Breast epithelium (tissue), 4 donors: Measurements from ENCODE around the gene LZTFL1. TPM values are rescaled to one million over a fixed set of nuclear protein-coding genes. Genes with fewer than 3 reads are reported as not detected.

Experiments
- DNase-seq, 2 donors: peaks; one replicate each; pipeline ENCODE4 v3.0.0-alpha.2; 2019; ENCODE audit warnings: low spot score in 2 of 2
- H3K27ac ChIP-seq, 2 donors: fragments of 200-600 bp; sonication (generic) in 1 of 2; one replicate each; pipeline ENCODE4 v1.5.1; 2016 to 2019; ENCODE audit warnings: mild to moderate bottlenecking in 1 of 2
- H3K27me3 ChIP-seq, 2 donors: fragments of 200-600 bp; sonication (generic) in 1 of 2; one replicate each; pipeline versions ENCODE4 v1.5.1 to v1.6.0; 2017 to 2019; ENCODE audit warnings: control low read depth in 1 of 2, mild to moderate bottlenecking in 1 of 2
- H3K36me3 ChIP-seq: fragments of 200-600 bp; one replicate; pipeline ENCODE4 v1.5.1; 2019
- H3K4me1 ChIP-seq, 2 donors: fragments of 200-600 bp; sonication (generic); one replicate each; pipeline ENCODE4 v1.5.1; 2016 to 2019; ENCODE audit warnings: control low read depth in 1 of 2
- H3K4me3 ChIP-seq, 3 donors: fragments of 200-600 bp; sonication (generic); 1 replicate in 2 of 3; 2 replicates in 1 of 3; pipeline ENCODE4 v1.5.1; 2016 to 2019; ENCODE audit warnings: mild to moderate bottlenecking in 3 of 3, moderate library complexity in 2 of 3
- H3K9me3 ChIP-seq, 2 donors: fragments of 200-600 bp; sonication (generic) in 1 of 2; one replicate each; pipeline ENCODE4 v1.5.1; 2016 to 2019; ENCODE audit warnings: control low read depth in 1 of 2
- POLR2A ChIP-seq: fragments of 450-650 bp; IDR thresholded peaks from one replicate; pipeline ENCODE4 v1.6.1; 2016; ENCODE audit warnings: antibody characterized with exemption, mild to moderate bottlenecking, moderate library complexity
- POLR2AphosphoS5 ChIP-seq, 3 donors: sonication (generic); formaldehyde crosslinking; IDR thresholded peaks; one replicate each; pipeline ENCODE4 v1.6.1; 2017; ENCODE audit warnings: antibody characterized with exemption in 3 of 3
- intact Hi-C: fragments of 100-400 bp; cut with DNase I; formaldehyde crosslinking; loops from one replicate; pipeline ENCODE4 v1.15.1; 2023; ENCODE audit warnings: low total_unique reads
- total RNA-seq, 3 donors: library from RNA; depleted of rRNA; stranded (reverse); fragments of >200 nt; gene quantifications; one replicate each; pipeline ENCODE4 v1.1.0, GENCODE V29; 2016
- TF ChIP-seq, protein P1 (sequence below), 3 donors: fragments of 450-650 bp; IDR thresholded peaks; one replicate each; pipeline ENCODE4 v1.5.1; 2016 to 2017; ENCODE audit warnings: antibody characterized with exemption in 3 of 3, mild to moderate bottlenecking in 3 of 3, moderate library complexity in 3 of 3

Gene LZTFL1
- total RNA-seq, 3 donors from 2014 or later = 17.0 to 39.2 (median 22.1) TPM

DNA sequence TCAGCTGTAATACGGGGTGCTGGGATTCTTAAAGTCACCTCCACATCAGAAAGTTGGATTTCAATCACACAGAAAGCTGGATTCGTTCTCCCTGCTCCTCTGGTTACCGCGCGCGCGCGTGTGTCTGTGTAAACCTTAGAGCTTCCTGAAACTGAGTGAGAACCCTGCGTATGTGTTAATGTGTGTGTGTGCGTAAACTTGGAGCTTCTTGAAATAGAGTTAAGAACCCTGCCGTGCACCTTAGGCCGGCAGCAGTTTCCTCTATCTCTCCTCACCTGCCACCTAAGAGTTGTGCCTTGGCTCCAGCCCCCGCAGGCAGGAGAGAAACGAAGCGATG is 531 bp downstream of the LZTFL1 start:
- H3K36me3 ChIP-seq = no peaks in the 10 kb centered on the region
- DNase-seq = no peak
- TF ChIP-seq POLR2A (no peak), POLR2AphosphoS5 (IDR thresholded peaks at IDR 0.05) (no peak)
- TF ChIP-seq, protein P1, sequence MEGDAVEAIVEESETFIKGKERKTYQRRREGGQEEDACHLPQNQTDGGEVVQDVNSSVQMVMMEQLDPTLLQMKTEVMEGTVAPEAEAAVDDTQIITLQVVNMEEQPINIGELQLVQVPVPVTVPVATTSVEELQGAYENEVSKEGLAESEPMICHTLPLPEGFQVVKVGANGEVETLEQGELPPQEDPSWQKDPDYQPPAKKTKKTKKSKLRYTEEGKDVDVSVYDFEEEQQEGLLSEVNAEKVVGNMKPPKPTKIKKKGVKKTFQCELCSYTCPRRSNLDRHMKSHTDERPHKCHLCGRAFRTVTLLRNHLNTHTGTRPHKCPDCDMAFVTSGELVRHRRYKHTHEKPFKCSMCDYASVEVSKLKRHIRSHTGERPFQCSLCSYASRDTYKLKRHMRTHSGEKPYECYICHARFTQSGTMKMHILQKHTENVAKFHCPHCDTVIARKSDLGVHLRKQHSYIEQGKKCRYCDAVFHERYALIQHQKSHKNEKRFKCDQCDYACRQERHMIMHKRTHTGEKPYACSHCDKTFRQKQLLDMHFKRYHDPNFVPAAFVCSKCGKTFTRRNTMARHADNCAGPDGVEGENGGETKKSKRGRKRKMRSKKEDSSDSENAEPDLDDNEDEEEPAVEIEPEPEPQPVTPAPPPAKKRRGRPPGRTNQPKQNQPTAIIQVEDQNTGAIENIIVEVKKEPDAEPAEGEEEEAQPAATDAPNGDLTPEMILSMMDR (IDR thresholded peaks at IDR 0.05) = no peak
- peaks cover 0 to 1% of the 10 kb centered on the region in 2 donors for H3K27me3 ChIP-seq
- no peaks in the 10 kb centered on the region for H3K9me3 ChIP-seq
- intact Hi-C loops = no loop called here
- H3K4me1 ChIP-seq = no peaks in the 10 kb centered on the region
- H3K4me3 ChIP-seq = peak overlapping the region; percentile 85 to 97 (median 92)
- H3K27ac ChIP-seq = peak overlapping the region; percentile 78 to 87

GRCh38 chr3:45838466-45838865 is 3.5 kb downstream of the LZTFL1 start:
- Histone ChIP-seq H3K27ac (no peak overlapping the region), H3K4me3 (no peak overlapping the region), H3K4me1 (no peaks in the 10 kb centered on the region), H3K27me3 (no peaks in the 10 kb centered on the region), H3K9me3 (no peaks in the 10 kb centered on the region), H3K36me3 (peaks cover 3% of the 10 kb centered on the region)
- TF ChIP-seq POLR2AphosphoS5 (IDR thresholded peaks at IDR 0.05) (no peak), POLR2A (no peak)
- TF ChIP-seq, protein P1 (IDR thresholded peaks at IDR 0.05) = no peak
- no peak for DNase-seq
- intact Hi-C loops = no loop called here

DNA sequence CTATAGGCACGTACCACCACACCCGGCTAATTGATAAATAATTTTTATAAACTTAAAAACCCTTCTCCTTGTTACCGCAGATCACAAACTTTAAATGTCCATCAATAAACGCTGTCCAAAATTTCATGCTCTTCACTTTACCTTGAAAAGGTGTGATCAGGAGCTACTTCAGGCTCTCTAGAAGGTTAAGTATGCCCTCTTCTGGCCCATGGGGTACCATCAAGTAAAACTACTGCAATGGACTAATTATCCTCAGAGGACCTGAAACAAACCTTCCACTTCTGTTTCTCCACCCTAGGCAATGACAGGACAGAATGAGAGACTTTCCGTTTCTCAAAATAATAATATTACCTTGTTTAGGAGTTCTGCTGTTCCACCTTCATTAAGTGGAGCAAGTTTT is 9.2 kb downstream of the LZTFL1 start:
- no peaks in the 10 kb centered on the region for H3K9me3 ChIP-seq
- TF ChIP-seq POLR2AphosphoS5 (IDR thresholded peaks at IDR 0.05) (no peak), POLR2A (no peak)
- TF ChIP-seq, protein P1 (IDR thresholded peaks at IDR 0.05) = no peak
- intact Hi-C loops = no loop called here
- no peaks in the 10 kb centered on the region for H3K4me1 ChIP-seq
- H3K36me3 ChIP-seq = peaks cover 7% of the 10 kb centered on the region
- no peak overlapping the region for H3K27ac ChIP-seq
- no peak for DNase-seq
- no peaks in the 10 kb centered on the region for H3K27me3 ChIP-seq
- no peak overlapping the region for H3K4me3 ChIP-seq

DNA sequence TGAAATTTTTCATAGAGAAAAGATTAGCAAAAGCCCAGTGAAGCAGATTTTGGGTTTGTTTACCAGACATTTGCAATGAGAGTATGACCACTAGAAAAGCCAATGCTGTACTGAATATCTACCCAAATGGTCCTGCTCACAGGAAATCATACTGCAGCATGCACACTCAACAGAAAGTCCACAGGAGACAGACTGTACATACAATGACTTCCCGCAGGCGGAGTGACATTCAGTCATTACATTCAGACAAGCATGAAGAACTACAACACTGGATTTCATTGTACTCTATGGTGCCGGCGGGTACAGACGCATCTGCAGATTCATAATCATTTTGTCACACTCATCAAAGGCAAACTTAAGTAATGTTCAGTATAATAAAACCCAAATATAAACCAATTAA is 11.8 kb downstream of the LZTFL1 start:
- intact Hi-C loops = no loop called here
- no peaks in the 10 kb centered on the region for H3K9me3 ChIP-seq
- peaks cover 7% of the 10 kb centered on the region for H3K36me3 ChIP-seq
- no peak overlapping the region for H3K27ac ChIP-seq
- no peaks in the 10 kb centered on the region for H3K27me3 ChIP-seq
- no peak for DNase-seq
- no peak overlapping the region for H3K4me3 ChIP-seq
- TF ChIP-seq, protein P1 (IDR thresholded peaks at IDR 0.05) = no peak
- TF ChIP-seq POLR2A = no peak
- TF ChIP-seq POLR2AphosphoS5 (IDR thresholded peaks at IDR 0.05) = no peak
- no peaks in the 10 kb centered on the region for H3K4me1 ChIP-seq

DNA sequence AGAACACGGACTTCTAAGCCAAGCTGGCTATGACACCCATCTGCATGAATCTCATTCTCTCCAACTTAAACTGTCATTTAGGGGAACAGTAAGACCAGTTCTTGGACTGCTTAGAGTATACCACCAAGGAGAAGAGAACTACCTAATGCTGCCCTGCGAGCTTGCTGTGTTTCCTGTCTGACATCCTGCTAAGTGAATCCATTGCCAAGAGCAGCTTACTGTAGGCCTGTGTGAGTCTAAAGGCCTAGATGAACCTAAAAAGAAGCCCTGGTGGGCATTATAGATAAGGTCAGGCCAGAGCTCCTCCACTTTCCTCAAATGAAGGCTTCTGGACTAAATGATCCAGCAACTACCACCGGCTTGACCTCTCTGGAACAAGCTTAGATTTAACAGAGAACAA is 15.0 kb downstream of the LZTFL1 start:
- peaks cover 4% of the 10 kb centered on the region for H3K36me3 ChIP-seq
- intact Hi-C loops = no loop called here

More for the DNA sequence above, 15.0 kb downstream of the LZTFL1 start:
- Histone ChIP-seq H3K9me3 (no peaks in the 10 kb centered on the region), H3K4me3 (no peak overlapping the region), H3K27me3 (no peaks in the 10 kb centered on the region), H3K4me1 (no peaks in the 10 kb centered on the region), H3K27ac (no peak overlapping the region)
- TF ChIP-seq POLR2AphosphoS5 (IDR thresholded peaks at IDR 0.05) (no peak), POLR2A (no peak)
- TF ChIP-seq, protein P1 (IDR thresholded peaks at IDR 0.05) = no peak
- no peak for DNase-seq
